ENCODE measurements around the gene MED20. TPM values are rescaled to one million over a fixed set of nuclear protein-coding genes. Genes with fewer than 3 reads are reported as not detected.

The MED20 gene
- total RNA-seq, 1 experiment from 2014 or later: 26.4 TPM

GRCh38 chr6:41914343-41914742 lies 6.6 kb downstream of the MED20 start:
- POLR2A ChIA-PET: no interaction called here
- RAD21 ChIA-PET (ENCODE audit: low non-redundant PET in 1 of 2, low total read pairs in 2 of 2, uncharacterized antibody in 2 of 2, unreplicated experiment in 2 of 2): no interaction called here
- DNase-seq (ENCODE audit: low read depth, low spot score) (no peak), ATAC-seq (no peak)
- intact Hi-C loops (cut with micrococcal nuclease): no loop called here
- Histone ChIP-seq H3K4me1 (ENCODE audit: control insufficient read depth in 1 of 2, insufficient read depth in 2 of 2, low read length in 2 of 2) (peaks cover 11 to 30% of the 10 kb centered on the region in 2 experiments), H4K20me1 (ENCODE audit: insufficient read depth) (no peaks in the 10 kb centered on the region), H2AFZ (ENCODE audit: low read depth, low read length, poor library complexity, severe bottlenecking) (no peak overlapping the region), H3K27me3 (ENCODE audit: insufficient read depth, low read length) (no peaks in the 10 kb centered on the region), H3K79me2 (ENCODE audit: insufficient read depth, low read length) (peaks cover 39% of the 10 kb centered on the region), H3K36me3 (ENCODE audit: control insufficient read depth in 1 of 2, insufficient read depth in 2 of 2, low read length in 2 of 2) (peaks cover 10 to 16% of the 10 kb centered on the region in 2 experiments), H3K9ac (ENCODE audit: low read length) (no peak overlapping the region), H3K4me3 (replicated peaks in 1 of 2; ENCODE audit: low read depth in 1 of 2, low read length in 2 of 2) (no peak overlapping the region), H3K4me2 (ENCODE audit: low read length) (no peak overlapping the region), H3K27ac (ENCODE audit: low read depth, low read length) (no peak overlapping the region), H3K9me2 (ENCODE audit: insufficient read depth) (no peaks in the 10 kb centered on the region), H3K9me3 (ENCODE audit: control insufficient read depth in 1 of 2, insufficient read depth in 1 of 2, low read depth in 1 of 2, low read length in 2 of 2) (no peaks in the 10 kb centered on the region)
- no TSS peak for BruUV-seq (replicated peaks)
- CTCF ChIA-PET: no interaction called here
- TF ChIP-seq YY1 (IDR thresholded peaks at IDR 0.05; ENCODE audit: extremely low read depth, insufficient replicate concordance, low read depth, low read length) (no peak), REST (IDR thresholded peaks at IDR 0.05; ENCODE audit: low read depth) (no peak), POLR2A (IDR thresholded peaks at IDR 0.05; ENCODE audit: borderline replicate concordance, extremely low read depth, insufficient read depth, insufficient read length) (no peak), FOSL1 (IDR thresholded peaks at IDR 0.05; ENCODE audit: low read depth) (no peak), ELF1 (IDR thresholded peaks at IDR 0.05; ENCODE audit: borderline replicate concordance, low read depth) (no peak), CEBPB (IDR thresholded peaks at IDR 0.05; ENCODE audit: low read depth) (no peak)

GRCh38 chr6:41909727-41910126 lies 11.2 kb downstream of the MED20 start:
- H3K4me1 ChIP-seq (ENCODE audit: control insufficient read depth in 1 of 2, insufficient read depth in 2 of 2, low read length in 2 of 2): no peaks in the 10 kb centered on the region
- no peaks in the 10 kb centered on the region for H3K27me3 ChIP-seq (ENCODE audit: insufficient read depth, low read length)
- H3K79me2 ChIP-seq (ENCODE audit: insufficient read depth, low read length): peaks cover 26% of the 10 kb centered on the region
- DNase-seq (ENCODE audit: low read depth, low spot score) (no peak), ATAC-seq (no peak)
- ChIA-PET RAD21 (ENCODE audit: low non-redundant PET in 1 of 2, low total read pairs in 2 of 2, uncharacterized antibody in 2 of 2, unreplicated experiment in 2 of 2) (no interaction called here), CTCF (interaction anchor here (1.6 kb wide), 1 partner anchor 11 kb away, joined by 9 read pairs; the partner anchor contains the start of genes BYSL and MED20), POLR2A (no interaction called here)
- H3K9ac ChIP-seq (ENCODE audit: low read length): no peak overlapping the region
- no peaks in the 10 kb centered on the region for H3K9me3 ChIP-seq (ENCODE audit: control insufficient read depth in 1 of 2, insufficient read depth in 1 of 2, low read depth in 1 of 2, low read length in 2 of 2)
- no peak for TF ChIP-seq TCF7L2 (IDR thresholded peaks at IDR 0.05; ENCODE audit: borderline replicate concordance, extremely low read depth, insufficient read depth, insufficient read length)
- no peak overlapping the region for H3K27ac ChIP-seq (ENCODE audit: low read depth, low read length)
- BruUV-seq (replicated peaks): no TSS peak
- no peak overlapping the region for H3K4me2 ChIP-seq (ENCODE audit: low read length)
- intact Hi-C loops (cut with micrococcal nuclease): no loop called here
- no peak overlapping the region for H2AFZ ChIP-seq (ENCODE audit: low read depth, low read length, poor library complexity, severe bottlenecking)
- H3K4me3 ChIP-seq (replicated peaks in 1 of 2; ENCODE audit: low read depth in 1 of 2, low read length in 2 of 2): no peak overlapping the region
- peaks cover 24 to 31% of the 10 kb centered on the region in 2 experiments; a peak in 3 of 4 replicates for H3K36me3 ChIP-seq (ENCODE audit: control insufficient read depth in 1 of 2, insufficient read depth in 2 of 2, low read length in 2 of 2)
- no peaks in the 10 kb centered on the region for H4K20me1 ChIP-seq (ENCODE audit: insufficient read depth)
- H3K9me2 ChIP-seq (ENCODE audit: insufficient read depth): no peaks in the 10 kb centered on the region
